K562 (cell line): Measurements from ENCODE around the gene MEGF9. TPM values are rescaled to one million over a fixed set of nuclear protein-coding genes. Genes with fewer than 3 reads are reported as not detected.

Experiments
- ATAC-seq: fragments of 200-7000 bp; cut with Tn5 transposase; 3 replicates; pipeline ENCODE4 v1.9.1; 2020; ENCODE audit warnings: moderate library complexity
- BruUV-seq: library from RNA; stranded (reverse); fragments of 400-500 nt; replicated peaks from 2 replicates; lab custom pipeline; 2021; lab: Mats Ljungman, UMichigan
- CTCF ChIA-PET: fragments of 300-600 bp; formaldehyde crosslinking; extraction: SDS; loops from one replicate; lab custom pipeline; 2021; ENCODE audit warnings: low intra/inter-chr PET ratio; lab: Yijun Ruan, JAX
- POLR2A ChIA-PET: fragments of 300-600, 350-650 bp; sonication (Branson Sonifier 250); formaldehyde crosslinking; extraction: SDS; loops from one replicate; lab custom pipeline; 2021; ENCODE audit warnings: antibody characterized with exemption, inconsistent platforms; lab: Yijun Ruan, JAX
- DNase-seq, 4 experiments: peaks; one replicate each; pipeline versions ENCODE4 v3.0.0 to v3.0.0-alpha.2; 2011 to 2018; ENCODE audit warnings: low spot score in 3 of 4, mixed read lengths in 3 of 4; ENCODE audit errors: extremely low read depth in 1 of 4
- FAIRE-seq: peaks from 2 replicates; lab custom pipeline; 2011; peaks lifted over from hg19 to GRCh38; lab: Jason Lieb, UNC
- H2AFZ ChIP-seq: 2 replicates; pipeline ENCODE4 v1.6.0; 2011; ENCODE audit warnings: low read depth, low read length, control low read depth, inconsistent platforms
- H3K27ac ChIP-seq: fragments of 200-600 bp; 3 replicates; pipeline ENCODE4 v1.8.0; 2011; ENCODE audit warnings: low read depth, mild to moderate bottlenecking, control low read depth, inconsistent platforms, low read length, moderate library complexity, mixed read lengths; ENCODE audit errors: extremely low read depth
- H3K27me3 ChIP-seq, 2 experiments: fragments of 300-600 bp in 1 of 2; 2 replicates in 1 of 2; 3 replicates in 1 of 2; pipeline versions ENCODE4 v1.6.0 to v1.8.0; 2011; ENCODE audit warnings: inconsistent platforms in 2 of 2, low read length in 2 of 2, mild to moderate bottlenecking in 1 of 2, mixed read lengths in 1 of 2, moderate library complexity in 1 of 2; ENCODE audit not compliant: control insufficient read depth in 2 of 2, insufficient read depth in 2 of 2
- H3K36me3 ChIP-seq: fragments of 300-600 bp; 3 replicates; pipeline ENCODE4 v1.8.0; 2011; ENCODE audit warnings: mild to moderate bottlenecking, low read length, inconsistent platforms; ENCODE audit not compliant: control insufficient read depth, insufficient read depth
- H3K4me1 ChIP-seq, 2 experiments: fragments of 200-600 bp in 1 of 2; replicated peaks in 1 of 2; 2 replicates in 1 of 2; 3 replicates in 1 of 2; pipeline versions ENCODE4 v1.5.1 to v1.8.0; 2011; ENCODE audit warnings: inconsistent platforms in 2 of 2, low read length in 2 of 2, mild to moderate bottlenecking in 1 of 2, mixed read lengths in 1 of 2, moderate library complexity in 1 of 2; ENCODE audit not compliant: control insufficient read depth in 2 of 2, insufficient read depth in 2 of 2
- H3K4me2 ChIP-seq: 2 replicates; pipeline ENCODE4 v1.6.1; 2011; ENCODE audit warnings: low read length, control low read depth, inconsistent platforms, mixed read lengths; ENCODE audit not compliant: insufficient read depth
- H3K4me3 ChIP-seq: fragments of 200-600 bp; sonication (generic), shearing (Covaris generic); 2 replicates; pipeline ENCODE4 v1.5.1; 2016; ENCODE audit warnings: control low read depth, inconsistent platforms
- H3K79me2 ChIP-seq: fragments of 200-600 bp; 3 replicates; pipeline ENCODE4 v1.8.0; 2011; ENCODE audit warnings: low read length, inconsistent platforms; ENCODE audit not compliant: control insufficient read depth, insufficient read depth
- H3K9ac ChIP-seq, 2 experiments: 2 replicates each; pipeline versions ENCODE4 v1.6.0 to v1.6.1; 2011; ENCODE audit warnings: low read depth in 2 of 2, low read length in 2 of 2, control low read depth in 1 of 2, inconsistent platforms in 1 of 2, mild to moderate bottlenecking in 1 of 2, mixed read lengths in 1 of 2; ENCODE audit not compliant: insufficient read depth in 1 of 2
- H3K9me1 ChIP-seq: one replicate; pipeline ENCODE4 v1.6.0; 2011; ENCODE audit warnings: inconsistent platforms, mild to moderate bottlenecking, low read length, moderate library complexity; ENCODE audit not compliant: control insufficient read depth, insufficient read depth
- H3K9me3 ChIP-seq: replicated peaks from 2 replicates; pipeline ENCODE4 v1.5.1; 2011; ENCODE audit warnings: low read depth, low read length, inconsistent platforms; ENCODE audit not compliant: control insufficient read depth, insufficient read depth
- H4K20me1 ChIP-seq: replicated peaks from 2 replicates; pipeline ENCODE4 v1.6.1; 2011; ENCODE audit warnings: low read length, inconsistent platforms, mixed read lengths; ENCODE audit not compliant: control insufficient read depth, insufficient read depth
- COPS2 ChIP-seq: fragments of 450-650 bp; conservative IDR thresholded peaks from 2 replicates; pipeline ENCODE4 v1.6.1; 2016; ENCODE audit warnings: mild to moderate bottlenecking, moderate library complexity
- NELFE ChIP-seq: IDR thresholded peaks from 2 replicates; pipeline ENCODE4 v1.6.1; 2011; ENCODE audit warnings: mild to moderate bottlenecking; ENCODE audit not compliant: insufficient read depth, insufficient read length
- PHTF2 ChIP-seq: fragments of 250-450 bp; sonication (Bioruptor Pico); IDR thresholded peaks from 2 replicates; pipeline ENCODE4 v1.5.0; 2021; ENCODE audit warnings: mild to moderate bottlenecking
- SETDB1 ChIP-seq: IDR thresholded peaks from one replicate; pipeline ENCODE4 v1.6.1; 2012; ENCODE audit warnings: low read length, control low read depth, inconsistent platforms
- YBX1 ChIP-seq: fragments of 450-650 bp; IDR thresholded peaks from 2 replicates; pipeline ENCODE4 v1.7.1; 2016; ENCODE audit warnings: mild to moderate bottlenecking
- ZNF263 ChIP-seq: sonication (generic); formaldehyde crosslinking; IDR thresholded peaks from 2 replicates; pipeline ENCODE4 v1.8.0; 2022; ENCODE audit warnings: mild to moderate bottlenecking, missing genetic modification reagents, borderline replicate concordance
- ZNF3 ChIP-seq: fragments of 250-450 bp; sonication (Bioruptor Pico); IDR thresholded peaks from 2 replicates; pipeline ENCODE4 v1.5.0; 2021; ENCODE audit warnings: mild to moderate bottlenecking, moderate library complexity
- ZNF436 ChIP-seq: fragments of 250-450, 450-650 bp; sonication (Bioruptor Pico); formaldehyde crosslinking; IDR thresholded peaks from 2 replicates; pipeline ENCODE4 v1.7.0; 2020; ENCODE audit warnings: mild to moderate bottlenecking
- in situ Hi-C: fragments of 300-500 bp; cut with MboI; formaldehyde crosslinking; loops from 4 replicates; pipeline ENCODE4 v1.15.0; 2018; ENCODE audit warnings: inconsistent platforms, mixed read lengths
- intact Hi-C: fragments of 100-400 bp; cut with micrococcal nuclease; formaldehyde crosslinking; loops from 2 replicates; pipeline ENCODE4 v1.14.2; 2022
- polyA plus RNA-seq, 8 experiments: library from polyadenylated mRNA; depleted of rRNA in 4 of 8; stranded (reverse) in 5 of 8; unstranded in 3 of 8; fragments of >200 nt; fragmentation: Nextera tagmentation in 2 of 8; fragmentation: Illumina TruSeq in 1 of 8; extraction: Ambion mirVana in 2 of 8; extraction: Trizol in 1 of 8; gene quantifications; 2 replicates each; pipeline versions ENCODE4 v1.2.1 to v1.2.3, GENCODE V29; 2011 to 2014; ENCODE audit warnings: inconsistent platforms in 1 of 8, missing spikeins in 1 of 8
- total RNA-seq, 7 experiments: library from RNA; depleted of rRNA in 6 of 7; stranded (reverse); fragments of >200 nt in 6 of 7; fragmentation: Illumina TruSeq in 2 of 7; extraction: Trizol in 2 of 7; gene quantifications; 2 replicates each; pipeline versions ENCODE4 v1.2.1 to v1.2.3, GENCODE V29; 2011 to 2021; ENCODE audit warnings: low replicate concordance in 1 of 7
- TF ChIP-seq, protein P1 (sequence below): fragments of 450-650 bp; conservative IDR thresholded peaks from 2 replicates; pipeline ENCODE4 v1.6.1; 2016; ENCODE audit warnings: missing genetic modification characterization, low read depth, mild to moderate bottlenecking, control low read depth, missing compliant biosample characterization

Gene MEGF9
- total and polyA plus RNA-seq, 9 of the 15 experiments (the other 6 are each of a cell fraction or from before 2014, with no cell fraction given): 2.1 to 6.2 (median 3.8) TPM

- no peak for FAIRE-seq
- ATAC-seq: no peak
- in situ Hi-C loops: no loop called here
- no peak overlapping the region for H3K9ac ChIP-seq
- ChIA-PET CTCF (no interaction called here), POLR2A (no interaction called here)
- TF ChIP-seq YBX1: no peak
- peak; percentile 30; the same call in 1 of the 2 replicates for TF ChIP-seq ZNF3 (CRISPR knock-in tag)
- TF ChIP-seq NELFE: no peak
- no peak for TF ChIP-seq PHTF2 (CRISPR knock-in tag)
- no peak for TF ChIP-seq SETDB1
- TF ChIP-seq, protein P1, sequence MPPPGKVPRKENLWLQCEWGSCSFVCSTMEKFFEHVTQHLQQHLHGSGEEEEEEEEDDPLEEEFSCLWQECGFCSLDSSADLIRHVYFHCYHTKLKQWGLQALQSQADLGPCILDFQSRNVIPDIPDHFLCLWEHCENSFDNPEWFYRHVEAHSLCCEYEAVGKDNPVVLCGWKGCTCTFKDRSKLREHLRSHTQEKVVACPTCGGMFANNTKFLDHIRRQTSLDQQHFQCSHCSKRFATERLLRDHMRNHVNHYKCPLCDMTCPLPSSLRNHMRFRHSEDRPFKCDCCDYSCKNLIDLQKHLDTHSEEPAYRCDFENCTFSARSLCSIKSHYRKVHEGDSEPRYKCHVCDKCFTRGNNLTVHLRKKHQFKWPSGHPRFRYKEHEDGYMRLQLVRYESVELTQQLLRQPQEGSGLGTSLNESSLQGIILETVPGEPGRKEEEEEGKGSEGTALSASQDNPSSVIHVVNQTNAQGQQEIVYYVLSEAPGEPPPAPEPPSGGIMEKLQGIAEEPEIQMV (tag): no peak
- TF ChIP-seq ZNF263 (CRISPR knock-in tag): no peak
- no peak for TF ChIP-seq ZNF436
- no peak for TF ChIP-seq COPS2
- no peaks in the 10 kb centered on the region for H3K79me2 ChIP-seq
- H3K27me3 ChIP-seq: no peaks in the 10 kb centered on the region
- no peaks in the 10 kb centered on the region for H3K4me1 ChIP-seq
- no peaks in the 10 kb centered on the region for H3K9me1 ChIP-seq
- intact Hi-C loops: no loop called here
- H2AFZ ChIP-seq: no peak overlapping the region
- no TSS peak for BruUV-seq
- H3K36me3 ChIP-seq: no peaks in the 10 kb centered on the region
- no peaks in the 10 kb centered on the region for H4K20me1 ChIP-seq
- no peaks in the 10 kb centered on the region for H3K9me3 ChIP-seq
- H3K4me2 ChIP-seq: no peak overlapping the region
- no peak overlapping the region for H3K27ac ChIP-seq
- no peak for DNase-seq
- no peak overlapping the region for H3K4me3 ChIP-seq
Observed at GRCh38 chr9:120630333-120630732, 83.9 kb downstream of the MEGF9 start.
